GM19452 (cell line): ENCODE data around the gene AZIN2.
"Not testable (repeated sequence)": the region's sequence is repeated elsewhere in the genome, so short reads cannot be mapped to it uniquely, and the experiment has no call there.

Source experiments
- ATAC-seq: cut with Tn5 transposase; IDR thresholded peaks from one replicate; pipeline ENCODE4 v1.9.1; 2021; ENCODE audit not compliant: unreplicated experiment

Gene AZIN2

DNA sequence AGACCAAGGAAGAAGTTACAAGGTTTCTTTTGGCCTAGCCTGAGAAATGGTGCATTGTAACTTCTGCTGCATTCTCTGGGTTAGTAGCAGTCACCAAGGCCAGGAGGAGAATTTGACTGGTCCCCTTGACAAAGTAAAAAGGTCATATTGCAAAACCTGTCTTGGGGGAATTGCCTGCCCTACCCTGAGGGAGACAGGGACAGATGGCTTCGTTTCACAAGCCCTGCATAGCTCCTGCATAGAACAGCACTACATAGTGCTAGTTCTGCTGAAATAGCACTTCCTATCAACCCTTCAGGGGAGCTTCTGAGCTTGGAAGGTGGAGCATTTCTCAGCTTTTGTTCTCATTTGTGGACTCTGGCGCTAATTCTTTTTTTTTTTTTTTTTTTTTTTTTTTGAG, 23.9 kb upstream of the AZIN2 start:
- no peak for ATAC-seq

DNA sequence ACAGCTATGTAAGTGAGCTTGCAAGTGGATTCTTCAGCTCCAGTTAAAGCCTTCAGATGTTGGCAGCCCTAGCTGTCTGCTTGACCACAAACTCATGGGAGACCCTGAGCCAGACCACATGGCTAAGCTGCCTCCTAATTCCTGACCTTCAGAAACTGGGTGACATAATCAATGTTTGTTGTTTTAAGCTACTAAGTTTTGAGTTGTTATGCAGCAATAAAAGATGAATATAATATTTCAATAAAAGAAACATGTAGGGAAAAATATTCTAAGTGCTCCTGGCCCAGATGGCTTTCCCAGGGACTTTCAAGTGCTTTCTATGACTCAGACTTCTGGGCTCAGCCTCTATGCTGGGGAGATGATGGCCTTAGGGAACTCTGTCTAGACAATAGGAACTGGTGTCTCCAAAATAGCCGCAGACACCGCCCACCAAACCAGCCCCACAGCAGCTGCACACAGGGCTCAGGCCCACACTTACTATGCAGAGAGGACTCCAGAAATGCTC, 20.3 kb upstream of the AZIN2 start:
- no peak for ATAC-seq

DNA sequence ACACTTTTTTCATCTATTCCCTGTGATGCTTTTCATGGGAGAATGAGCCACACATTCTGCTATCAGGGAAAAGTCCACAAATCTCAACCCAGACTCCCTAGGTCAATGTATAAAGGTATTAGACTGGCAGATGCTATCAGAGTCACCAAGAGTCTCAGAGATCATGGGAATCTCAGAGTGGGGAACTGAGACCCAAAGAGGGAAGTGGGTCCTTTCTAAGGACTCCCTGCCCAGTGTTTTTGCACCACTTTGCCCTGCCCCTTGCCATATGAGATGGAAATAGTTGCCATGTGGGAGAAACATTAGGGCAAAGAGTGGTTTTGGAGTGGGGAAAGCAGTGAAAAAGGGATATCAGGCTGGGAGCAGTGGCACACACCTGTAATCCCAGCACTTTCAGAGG, 19.1 kb upstream of the AZIN2 start:
- no peak for ATAC-seq

DNA sequence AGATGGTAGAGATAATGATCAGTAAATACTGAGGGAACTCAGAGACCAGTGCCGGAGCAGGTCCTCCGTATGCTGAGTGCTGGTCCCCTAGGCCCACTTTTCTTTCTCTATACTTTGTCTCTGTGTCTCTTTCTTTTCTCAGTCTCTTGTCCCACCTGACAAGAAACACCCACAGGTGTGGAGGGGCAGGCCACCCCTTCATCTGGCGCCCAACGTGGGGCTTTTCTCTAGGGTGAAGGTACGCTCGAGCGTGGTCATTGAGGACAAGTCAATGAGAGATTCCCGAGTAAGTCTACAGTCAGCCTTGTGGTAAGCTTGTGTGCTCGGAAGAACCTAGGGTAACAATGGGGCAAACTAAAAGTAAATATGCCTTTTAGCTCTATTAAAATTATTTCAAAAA, 16.7 kb upstream of the AZIN2 start:
- ATAC-seq = not testable (repeated sequence)

DNA sequence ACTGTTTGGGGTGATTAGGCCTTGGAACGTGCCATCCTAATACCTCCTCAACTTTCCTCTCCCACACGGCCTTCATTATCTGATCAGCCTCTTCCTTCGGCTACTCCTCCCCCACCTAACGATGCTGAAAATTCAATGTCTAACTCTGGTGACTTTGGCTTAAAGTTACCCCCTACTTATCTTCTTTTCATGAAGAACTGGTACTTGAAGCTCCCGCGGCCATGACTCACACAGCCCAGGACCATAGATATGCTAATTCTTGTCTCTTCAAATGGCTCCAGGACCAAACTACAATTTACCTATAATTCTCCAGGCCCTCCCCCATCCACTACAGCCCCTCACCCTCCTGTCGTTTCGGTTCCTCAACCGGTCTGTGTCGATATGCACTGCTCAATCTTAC, 15.7 kb upstream of the AZIN2 start:
- ATAC-seq = no peak

DNA sequence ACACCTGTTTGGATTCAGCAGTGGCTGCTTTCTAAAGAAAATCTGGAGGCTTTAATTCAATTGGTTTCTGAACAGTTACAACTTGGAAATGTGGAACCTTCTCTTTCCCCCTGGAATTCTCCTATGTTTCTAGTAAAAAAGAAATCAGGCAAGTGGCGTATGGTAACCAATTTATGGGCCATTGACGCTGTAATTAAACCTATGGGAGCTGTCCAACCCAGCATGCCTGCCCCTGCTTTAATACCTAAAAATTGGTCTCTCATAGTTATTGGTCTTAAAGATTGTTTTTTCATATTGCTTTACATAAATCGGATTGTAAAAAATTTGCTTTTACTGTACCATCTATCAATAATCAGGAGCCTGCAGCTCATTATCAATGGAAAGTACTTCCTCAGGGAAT, 14.5 kb upstream of the AZIN2 start:
- ATAC-seq = not testable (repeated sequence)

DNA sequence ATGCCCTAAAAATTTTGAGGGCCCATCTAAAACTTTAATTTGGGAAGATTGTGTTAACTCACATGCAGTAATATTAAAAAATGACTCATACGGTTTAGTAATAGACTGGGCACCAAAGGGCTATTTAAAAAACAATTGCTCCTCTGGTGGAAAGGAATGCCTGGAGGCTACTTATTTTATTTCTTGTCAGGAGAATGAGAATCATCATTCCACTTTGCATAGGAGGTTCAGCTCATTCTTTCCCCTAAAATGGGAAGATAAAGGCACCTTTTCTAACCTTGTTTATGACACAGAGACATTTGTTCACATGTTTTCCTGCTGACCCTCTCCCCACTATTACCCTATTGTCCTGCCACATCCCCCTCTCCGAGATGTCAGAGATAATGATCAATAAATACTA, 12.8 kb upstream of the AZIN2 start:
- ATAC-seq = not testable (repeated sequence)

DNA sequence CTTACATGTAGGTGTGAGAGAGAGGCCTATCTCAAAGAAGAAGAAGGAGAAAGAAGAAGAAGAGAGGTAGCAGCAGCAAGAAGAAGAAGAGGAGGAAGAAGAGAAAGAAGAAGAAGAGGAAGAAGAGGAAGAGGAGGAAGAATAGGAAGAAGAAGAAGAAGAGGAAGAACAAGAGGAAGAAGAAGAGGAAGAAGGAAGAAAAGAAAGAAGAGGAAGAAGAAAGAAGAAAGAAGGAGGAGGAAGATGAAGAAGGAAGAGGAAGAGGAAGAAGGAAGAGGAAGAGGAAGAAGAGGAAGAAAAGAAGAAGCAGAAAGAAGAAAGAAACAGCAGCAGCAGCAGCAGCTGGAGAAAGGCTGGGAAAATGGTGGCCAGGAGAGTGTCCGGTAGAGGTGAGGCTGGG, 10.3 kb upstream of the AZIN2 start:
- no peak for ATAC-seq

DNA sequence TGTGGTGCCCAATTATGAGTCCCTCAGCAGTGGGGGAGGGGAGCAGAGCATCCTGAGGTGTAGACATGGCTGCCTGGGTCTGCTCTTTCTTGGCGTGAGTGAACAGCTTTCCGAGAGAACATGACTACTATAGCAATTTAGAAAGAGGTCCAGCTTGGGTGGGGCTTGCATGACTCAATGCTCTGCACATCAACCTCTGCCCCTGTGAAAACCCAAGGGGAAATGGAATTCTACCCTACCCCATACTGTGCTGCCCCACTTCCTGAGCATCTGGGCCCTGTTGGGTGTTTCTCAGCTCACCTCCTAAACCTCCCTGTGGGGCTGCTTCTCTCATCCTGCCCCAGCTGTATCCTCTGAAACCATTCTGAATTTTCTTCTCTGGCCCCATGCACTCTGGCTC, 8.2 kb upstream of the AZIN2 start:
- ATAC-seq = no peak

DNA sequence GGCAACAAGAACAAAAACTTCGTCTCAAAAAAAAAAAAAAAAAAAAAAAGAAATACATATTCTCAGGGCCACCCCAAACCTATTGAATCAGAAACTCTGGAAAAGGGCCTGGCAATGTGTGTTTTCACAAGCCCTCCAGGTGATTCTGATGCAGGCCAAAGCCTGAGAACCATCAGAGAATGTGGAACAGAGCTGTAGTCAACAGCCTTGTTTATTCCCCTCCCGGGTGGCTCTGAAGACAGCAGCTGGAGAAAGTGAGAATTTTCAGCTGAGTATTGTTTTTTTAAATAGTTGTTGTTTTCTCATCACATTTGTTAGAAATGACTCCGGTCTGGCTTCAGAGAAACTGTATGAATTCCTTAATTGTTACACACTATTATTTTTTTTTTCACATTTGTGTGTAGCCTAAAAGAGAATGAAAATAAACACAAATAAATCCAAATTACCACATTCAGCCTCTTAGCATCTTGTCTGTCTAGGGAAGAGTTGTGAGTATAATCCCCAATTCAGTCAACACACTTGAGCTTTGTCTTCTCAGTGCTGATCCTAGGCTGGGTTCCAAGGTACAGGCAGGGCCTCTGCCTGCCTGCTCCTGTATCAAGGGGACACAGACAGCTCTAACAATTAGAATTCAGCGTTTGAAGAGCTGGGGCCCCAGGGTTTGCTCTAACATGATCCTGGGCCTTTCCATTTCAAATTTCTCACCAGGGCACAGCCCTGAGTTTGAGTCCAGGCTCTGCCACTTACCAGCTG, 6.6 kb upstream of the AZIN2 start:
- ATAC-seq = no peak

DNA sequence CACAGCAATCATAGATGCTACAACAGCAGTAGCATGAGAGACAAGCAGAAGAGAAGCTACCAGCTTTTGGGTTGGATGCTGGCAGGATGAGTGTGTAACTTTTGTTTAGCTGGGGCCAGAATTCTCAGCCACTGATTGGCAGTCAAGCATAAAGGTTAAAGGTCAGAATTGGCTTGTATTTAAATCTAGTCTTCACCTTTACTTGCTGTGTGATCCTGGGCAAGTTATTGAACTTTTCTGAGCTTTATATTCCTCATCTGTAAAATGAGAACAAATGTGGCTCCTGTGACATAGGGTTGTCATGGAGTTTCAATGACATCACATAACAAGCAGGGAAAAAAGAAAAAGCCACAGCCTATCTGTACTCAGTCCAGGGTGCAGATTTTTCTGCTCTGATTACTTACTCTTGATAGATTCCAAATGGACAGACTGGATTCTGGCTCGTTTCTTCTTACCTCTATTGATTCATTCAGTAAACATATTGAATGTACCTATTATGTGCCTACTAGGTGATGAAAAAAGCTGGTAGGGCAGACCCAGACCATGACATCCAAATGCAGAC, 2.8 kb upstream of the AZIN2 start:
- no peak for ATAC-seq

DNA sequence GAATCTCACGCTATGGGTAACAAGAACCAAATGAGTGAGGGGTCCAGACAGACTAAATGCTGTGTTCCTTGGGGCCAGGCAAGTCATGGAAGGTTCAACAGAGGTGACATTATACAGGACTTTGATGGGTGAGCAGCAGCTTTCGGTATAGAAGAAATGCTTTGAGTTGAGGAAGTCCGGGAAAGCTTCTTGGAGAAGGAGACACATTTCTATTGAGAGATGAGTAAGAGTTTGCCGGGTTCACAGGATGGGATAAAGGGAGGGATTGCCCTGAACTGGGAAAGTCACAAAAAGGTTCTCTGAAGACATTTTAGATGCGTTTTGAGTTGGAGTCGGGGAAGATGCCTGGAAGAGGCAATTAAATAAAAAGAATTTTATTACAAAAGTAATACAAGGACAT, 580 bp upstream of the AZIN2 start:
- ATAC-seq = no peak

DNA sequence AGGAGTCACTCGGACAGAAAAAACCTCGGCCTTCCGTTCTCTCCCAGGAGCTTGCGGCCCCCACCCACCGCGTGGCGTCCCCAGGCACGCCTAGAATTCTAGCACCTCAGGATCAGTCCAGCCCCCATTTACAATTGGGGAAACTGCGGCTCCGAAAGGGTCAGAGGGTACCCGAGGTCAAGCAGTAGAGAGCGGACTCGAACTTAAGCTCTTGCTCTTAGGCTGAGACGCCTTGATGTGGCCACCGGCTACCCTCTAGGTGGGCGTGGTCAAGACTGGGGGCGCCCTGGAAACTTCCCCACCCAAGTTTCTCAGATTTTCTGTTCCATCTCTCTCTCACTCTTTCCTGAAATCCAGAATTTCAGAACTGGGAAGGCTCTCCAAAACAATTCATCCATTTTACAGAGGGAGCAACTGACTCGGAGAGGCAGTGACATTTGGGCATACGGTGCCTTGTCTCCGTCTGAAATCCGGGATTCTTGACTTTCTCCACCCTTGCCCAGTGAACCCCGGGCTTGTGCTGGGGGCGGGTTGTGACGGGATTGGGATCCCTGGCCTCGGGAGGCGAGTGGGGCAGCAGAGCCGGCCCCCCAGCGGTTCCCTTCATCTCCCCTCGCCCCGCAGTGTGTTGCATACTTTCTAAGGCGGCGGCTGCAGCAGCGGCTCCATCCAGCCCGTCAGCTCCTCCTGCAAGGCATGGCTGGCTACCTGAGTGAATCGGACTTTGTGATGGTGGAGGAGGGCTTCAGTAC, 777 bp downstream of the AZIN2 start:
- no peak for ATAC-seq

DNA sequence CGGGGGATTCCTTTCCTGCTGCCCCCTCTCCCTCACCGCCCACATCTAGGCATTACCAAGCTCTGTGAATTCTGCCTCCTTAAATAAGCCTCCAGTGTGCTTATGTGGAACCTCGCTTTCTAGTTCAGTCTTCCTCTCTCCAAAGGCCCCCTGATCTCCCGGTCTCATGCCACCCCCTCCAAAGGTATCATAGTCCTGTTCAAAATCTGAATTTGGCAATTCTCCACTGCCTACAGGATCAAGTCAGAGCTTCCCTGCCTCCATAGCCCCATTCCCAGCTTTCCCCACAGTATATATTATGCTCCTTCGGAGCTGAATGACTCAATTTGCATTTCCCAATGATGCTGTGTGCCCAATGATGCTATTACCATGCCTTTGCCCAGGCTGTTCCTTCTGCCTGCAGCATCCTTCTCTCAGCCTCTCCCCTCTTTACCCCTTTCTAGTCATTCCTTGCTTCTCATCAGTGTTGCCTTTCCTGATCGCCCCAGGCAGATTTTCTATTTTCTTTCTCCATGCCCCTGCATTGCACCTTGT, 1.7 kb downstream of the AZIN2 start:
- ATAC-seq = no peak

DNA sequence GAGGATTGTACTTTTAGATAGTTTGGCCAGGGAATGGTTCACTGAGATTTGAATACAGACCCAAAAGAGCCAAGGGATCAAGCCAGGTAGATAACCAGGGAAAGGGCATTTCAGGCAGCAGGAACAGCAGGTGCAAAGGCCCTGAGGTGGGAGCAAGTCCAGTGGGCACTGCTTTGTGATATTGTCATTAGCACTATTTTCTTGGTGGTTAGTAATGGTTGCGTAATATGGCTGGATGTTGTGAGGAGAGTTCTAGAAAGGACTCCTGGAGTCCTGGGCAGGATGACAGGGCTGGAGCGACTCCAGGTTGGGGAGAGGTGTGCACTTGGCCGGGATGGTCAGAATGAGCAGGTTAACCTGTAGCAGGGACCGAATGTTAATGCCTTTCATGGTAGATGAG, 4.4 kb downstream of the AZIN2 start:
- ATAC-seq = no peak

DNA sequence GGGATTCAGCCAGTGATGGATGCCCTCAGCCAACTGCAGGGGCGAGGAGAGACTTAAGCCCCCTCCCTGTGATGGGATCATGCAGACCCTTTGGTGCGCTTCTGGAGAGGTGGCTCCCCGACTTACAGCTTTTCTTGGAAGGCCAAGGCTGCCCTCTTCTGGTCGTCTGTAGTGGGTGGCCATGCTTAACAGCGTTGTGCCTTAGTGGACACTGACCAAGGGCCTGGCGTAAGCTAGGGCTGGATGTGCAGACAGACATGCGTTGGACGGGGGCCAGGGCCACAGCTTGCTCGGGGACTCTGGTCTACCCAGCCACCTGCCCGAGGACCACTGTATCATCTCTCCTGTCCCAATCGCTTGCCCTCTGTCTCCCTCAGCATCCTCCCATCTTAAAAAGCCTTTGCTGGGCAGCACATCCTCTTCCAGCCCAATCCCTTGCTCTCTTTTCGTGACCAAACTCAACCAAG, 5.5 kb downstream of the AZIN2 start:
- no peak for ATAC-seq

DNA sequence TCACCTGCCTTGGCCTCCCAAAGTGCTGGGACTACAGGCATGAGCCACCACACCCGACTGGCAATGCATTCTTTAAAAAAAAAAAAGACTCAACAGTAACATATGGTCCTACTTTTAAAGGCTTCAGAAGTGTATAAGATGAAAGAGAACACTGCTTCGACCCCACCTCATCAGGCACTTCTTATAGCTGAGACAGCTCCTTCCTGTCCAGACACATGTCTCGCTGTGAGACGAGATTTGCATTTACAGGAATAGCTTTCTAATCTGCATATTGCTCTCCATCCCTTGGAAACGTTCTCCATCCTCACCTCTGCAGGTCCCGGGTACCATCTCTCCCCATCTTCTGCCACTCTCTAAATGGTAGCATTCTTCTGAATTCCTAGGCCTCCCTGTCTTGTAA, 6.7 kb downstream of the AZIN2 start:
- ATAC-seq = no peak

DNA sequence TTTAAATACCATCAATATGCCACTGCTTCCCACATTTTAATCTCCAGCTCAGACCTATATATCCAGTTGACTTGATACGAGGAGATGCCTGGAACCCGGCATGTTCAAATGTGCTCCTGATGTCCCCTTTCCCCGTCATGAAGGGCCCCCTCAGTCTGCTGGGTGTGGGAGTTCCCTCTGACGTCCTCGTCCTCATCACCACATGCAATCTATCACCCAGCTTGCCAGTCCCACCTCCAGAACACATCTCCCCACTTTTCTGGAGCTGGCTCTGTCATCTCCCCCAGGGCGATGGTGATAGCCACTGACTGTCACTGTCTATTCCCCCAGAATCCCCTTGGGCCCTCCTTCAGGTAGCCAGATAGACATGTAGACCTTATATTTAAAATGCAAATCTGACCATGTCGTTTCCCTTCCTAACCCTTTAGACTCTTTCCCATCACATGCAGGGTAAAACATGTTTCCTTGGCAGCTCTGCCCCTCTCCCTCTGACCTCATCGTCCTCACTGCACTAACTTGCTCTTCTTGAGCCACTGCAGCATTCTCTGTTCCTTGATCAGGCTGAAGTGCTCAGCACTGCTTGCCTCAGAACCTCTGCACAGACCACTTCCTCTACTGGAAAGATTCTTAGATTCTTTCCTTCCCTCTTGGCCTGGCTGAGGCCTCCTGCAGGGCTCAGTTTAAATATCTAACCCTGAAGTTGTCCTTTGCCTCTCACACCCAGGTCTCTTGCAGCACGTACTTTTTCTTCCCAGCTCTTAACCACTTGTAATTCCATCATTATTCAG, 7.4 kb downstream of the AZIN2 start:
- no peak for ATAC-seq

DNA sequence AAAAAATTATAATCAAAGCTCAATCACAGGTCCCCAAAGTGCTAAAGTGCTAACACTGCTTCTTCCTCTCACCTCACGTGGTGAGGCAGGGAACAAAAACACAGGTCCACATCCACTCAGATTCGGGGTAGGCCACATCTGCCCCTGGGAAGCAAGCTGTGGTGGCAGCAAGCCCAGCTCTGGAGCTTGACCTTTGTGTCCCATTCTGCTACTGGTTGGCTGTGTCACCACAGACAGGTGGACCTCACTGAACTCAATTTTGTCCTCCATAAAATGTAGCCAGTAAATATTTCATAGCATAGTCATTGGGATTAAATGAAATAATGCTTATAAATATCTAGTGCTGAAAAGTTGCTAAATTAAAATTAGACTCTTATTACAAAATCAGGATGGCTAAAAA, 8.5 kb downstream of the AZIN2 start:
- no peak for ATAC-seq

DNA sequence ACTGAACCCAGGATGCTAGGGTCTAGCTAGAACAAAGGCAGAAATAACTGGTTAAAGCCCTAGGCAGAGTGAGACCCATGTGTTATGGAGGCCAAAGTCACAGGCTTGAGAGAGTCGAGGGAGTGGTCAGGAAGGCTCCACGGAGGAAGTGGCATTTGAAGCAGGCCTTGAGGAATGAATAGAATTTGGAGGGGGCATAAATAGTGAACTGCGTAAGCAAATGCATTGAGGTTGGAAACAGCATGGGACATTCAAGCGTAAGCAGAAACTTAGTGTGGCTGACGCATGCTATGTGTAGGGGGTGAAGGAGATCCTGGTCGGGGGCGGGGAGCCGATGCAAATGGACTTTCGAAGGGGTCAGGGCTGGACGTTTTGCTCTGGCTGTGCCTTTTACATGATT, 11.5 kb downstream of the AZIN2 start:
- ATAC-seq = no peak

DNA sequence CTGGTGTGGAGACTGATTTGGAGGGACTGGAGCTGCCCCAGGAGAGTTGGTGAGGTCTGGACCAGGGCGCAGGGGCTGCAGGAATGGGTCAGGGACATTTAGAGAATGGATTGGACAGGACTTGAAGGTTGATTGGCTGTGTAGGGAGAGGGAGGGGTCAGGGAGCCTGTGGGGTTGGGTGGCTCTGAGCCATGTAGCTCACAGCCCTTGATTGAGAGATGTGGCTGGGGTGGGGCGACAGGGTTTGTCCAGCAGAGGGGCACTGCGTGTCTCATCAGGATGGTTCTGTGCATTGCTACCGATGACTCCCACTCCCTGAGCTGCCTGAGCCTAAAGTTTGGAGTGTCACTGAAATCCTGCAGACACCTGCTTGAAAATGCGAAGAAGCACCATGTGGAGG, 12.1 kb downstream of the AZIN2 start:
- ATAC-seq = no peak
